ENCODE data around the gene ADD3. TPM values are rescaled to one million over a fixed set of nuclear protein-coding genes. Genes with fewer than 3 reads are reported as not detected.

The ADD3 gene
- total and polyA plus RNA-seq, 11 donors: 28.8 to 659 (median 97.1) TPM

DNA sequence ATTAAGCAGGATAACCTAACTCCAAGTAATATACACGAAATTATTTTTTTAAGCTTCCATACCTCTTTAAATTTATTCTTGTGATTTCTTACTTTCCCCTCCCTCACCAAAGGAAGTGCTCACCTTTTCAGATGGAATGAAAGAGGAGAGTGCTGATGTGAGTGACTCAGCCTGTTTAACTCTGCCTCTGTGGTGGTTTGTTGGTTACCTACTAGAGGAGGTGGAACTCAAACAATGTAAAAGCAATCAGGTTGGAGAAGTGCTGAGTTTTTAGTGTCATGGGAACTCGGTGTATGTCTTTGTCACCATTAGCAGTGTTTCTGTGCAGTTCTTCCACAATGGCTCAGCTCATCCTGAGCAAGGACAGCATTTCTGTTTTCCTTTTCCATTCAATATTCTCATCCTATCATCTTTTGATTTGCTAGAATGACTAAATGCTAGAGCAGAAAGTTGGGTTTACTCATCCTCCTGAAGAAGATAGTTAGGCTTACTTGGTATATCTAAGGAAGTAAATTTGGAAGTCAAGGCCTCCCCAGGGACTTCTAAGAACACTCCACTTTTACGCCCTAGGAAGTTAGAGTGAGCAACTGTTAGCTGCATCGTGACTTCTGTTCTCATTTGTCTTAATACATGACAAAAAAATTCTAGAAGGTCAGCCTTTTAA lies 6.0 kb downstream of the ADD3 start:
- intact Hi-C loops (cut with DNase I): loop anchor here in 5 of 10 donors (5.0 to 10.0 kb wide), 5 partner anchors 51 to 129 kb away; no protein-coding TSS in a partner anchor
- Histone ChIP-seq H3K4me3 (no peak overlapping the region), H3K27me3 (no peaks in the 10 kb centered on the region), H3K27ac (peak overlapping the region in 4 of 12 donors; percentile 10 to 29 (median 18)), H3K4me1 (peaks cover 0 to 95% (median 71%) of the 10 kb centered on the region in 12 donors), H3K36me3 (no peaks in the 10 kb centered on the region), H3K9me3 (no peaks in the 10 kb centered on the region)
- 27 to 52% (median 34%) methylated on average over 4 of the region's 4 CpGs for WGBS, 4 donors
- DNase-seq (no peak), ATAC-seq (peak in 1 of 4 donors; percentile 18)
- TF ChIP-seq CTCF (IDR thresholded peaks at IDR 0.05) (no peak), POLR2A (IDR thresholded peaks at IDR 0.05) (no peak)

DNA sequence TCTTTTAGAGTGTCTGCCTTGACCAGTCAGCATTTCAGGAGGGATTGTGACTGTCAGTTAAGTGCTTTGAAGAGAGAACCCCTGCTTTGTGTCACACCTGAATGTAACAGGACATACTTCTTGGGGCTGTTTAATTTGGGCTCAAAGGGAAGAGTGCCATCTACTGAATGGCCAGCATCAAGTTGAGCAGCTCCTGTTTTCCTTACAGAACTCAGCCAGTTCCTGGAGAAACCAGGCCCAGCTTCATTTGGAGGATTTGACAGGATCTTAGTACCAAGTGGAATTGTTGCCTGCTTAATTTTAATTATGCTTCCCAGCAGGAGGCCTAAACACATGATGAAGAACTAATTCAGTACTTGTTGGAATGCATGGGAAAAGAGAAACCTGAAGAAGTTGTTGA lies 8.3 kb downstream of the ADD3 start:
- no peaks in the 10 kb centered on the region for H3K36me3 ChIP-seq
- H3K4me1 ChIP-seq: peaks cover 0 to 88% (median 64%) of the 10 kb centered on the region in 12 donors

DNA sequence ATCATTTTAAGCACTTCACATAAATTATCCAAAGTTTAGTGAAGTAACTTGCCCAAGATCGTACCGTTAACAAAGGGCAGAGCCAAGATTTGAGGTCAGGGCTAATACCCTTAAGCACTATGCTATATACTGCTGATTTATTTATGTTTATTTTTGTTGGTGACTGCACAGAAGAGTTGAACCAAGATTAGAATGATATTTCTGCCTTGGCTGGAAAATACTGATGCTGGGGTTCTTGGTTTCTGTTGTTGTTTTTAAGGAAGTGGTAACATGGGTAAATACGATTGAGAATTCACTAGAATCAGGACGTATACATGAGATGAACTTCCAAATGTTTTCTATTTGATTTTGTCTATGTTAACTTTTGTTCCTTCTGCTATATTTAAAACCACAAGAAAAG lies 9.3 kb downstream of the ADD3 start:
- DNase-seq (no peak), ATAC-seq (no peak)
- intact Hi-C loops (cut with DNase I): loop anchor here in 4 of 10 donors (5.0 to 10.0 kb wide), 4 partner anchors 48 to 135 kb away; no protein-coding TSS in a partner anchor
- Histone ChIP-seq H3K4me3 (no peak overlapping the region), H3K27me3 (no peaks in the 10 kb centered on the region), H3K4me1 (peaks cover 0 to 80% (median 60%) of the 10 kb centered on the region in 12 donors), H3K27ac (peak overlapping the region in 9 of 12 donors; percentile 23 to 63 (median 43)), H3K9me3 (no peaks in the 10 kb centered on the region), H3K36me3 (no peaks in the 10 kb centered on the region)
- TF ChIP-seq POLR2A (IDR thresholded peaks at IDR 0.05): no peak
- TF ChIP-seq CTCF (IDR thresholded peaks at IDR 0.05): no peak
- WGBS, 4 donors: 38 to 46% (median 41%) methylated on average over 4 of the region's 4 CpGs

More for the DNA sequence above, 8.3 kb downstream of the ADD3 start:
- DNase-seq: no peak
- intact Hi-C loops (cut with DNase I): loop anchor here in 4 of 10 donors (5.0 to 10.0 kb wide), 4 partner anchors 49 to 134 kb away; no protein-coding TSS in a partner anchor
- TF ChIP-seq CTCF (IDR thresholded peaks at IDR 0.05) (peak in 7 of 12 donors; percentile 7 to 45 (median 25)), POLR2A (IDR thresholded peaks at IDR 0.05) (no peak)
- Histone ChIP-seq H3K4me3 (no peak overlapping the region), H3K9me3 (no peaks in the 10 kb centered on the region), H3K27ac (peak overlapping the region in 10 of 12 donors; percentile 2 to 63 (median 42)), H3K27me3 (no peaks in the 10 kb centered on the region)
- ATAC-seq: peak; percentile 43 to 63 (median 54)

- DNase-seq: no peak
- Histone ChIP-seq H3K4me1 (peaks cover 0 to 80% (median 58%) of the 10 kb centered on the region in 12 donors), H3K27me3 (no peaks in the 10 kb centered on the region), H3K36me3 (no peaks in the 10 kb centered on the region), H3K27ac (peak overlapping the region in 8 of 12 donors; percentile 23 to 63 (median 42)), H3K4me3 (no peak overlapping the region), H3K9me3 (no peaks in the 10 kb centered on the region)
- no peak for TF ChIP-seq POLR2A (IDR thresholded peaks at IDR 0.05)
- 42 to 67% (median 49%) methylated on average over 1 of the region's 1 CpG for WGBS, 4 donors
- no peak for ATAC-seq
- intact Hi-C loops (cut with DNase I): loop anchor here in 4 of 10 donors (5.0 to 10.0 kb wide), 4 partner anchors 47 to 136 kb away; no protein-coding TSS in a partner anchor
These were observed 10.1 kb downstream of the ADD3 start for GRCh38 chr10:110017907-110018306.

All from heart left ventricle (tissue), 16 donors.